ENCODE measurements around the gene MLLT1. TPM values are rescaled to one million over a fixed set of nuclear protein-coding genes. Genes with fewer than 3 reads are reported as not detected.
A peak's percentile ranks its signal among the peaks of the same experiment; 100 is the strongest.

The MLLT1 gene
- total RNA-seq, 1 experiment from 2014 or later: 58.3 TPM

DNA sequence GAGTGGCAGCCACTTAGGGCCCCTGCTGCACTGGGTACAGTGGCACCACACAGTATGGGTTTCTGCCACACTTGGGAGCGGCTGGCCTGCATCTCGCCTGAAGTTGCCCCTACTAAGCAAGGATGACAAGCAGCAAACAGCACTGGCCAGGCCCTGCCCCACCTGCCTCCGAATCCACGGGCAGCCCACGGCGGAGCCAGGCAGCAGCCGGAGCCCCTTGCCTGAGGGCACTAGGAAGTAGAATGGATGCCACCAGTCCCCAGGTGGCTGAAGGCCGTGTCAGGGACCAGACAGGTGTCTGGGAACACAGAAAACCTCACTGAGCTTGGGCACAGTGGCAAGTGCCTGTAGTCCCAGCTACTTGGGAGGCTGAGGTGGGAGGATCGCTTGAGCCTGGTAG is 19.4 kb downstream of the MLLT1 start:
- H3K36me3 ChIP-seq (ENCODE audit: control insufficient read depth, insufficient read depth, low read length): no peaks in the 10 kb centered on the region
- H3K27ac ChIP-seq (ENCODE audit: low read length): no peak overlapping the region
- DNase-seq (ENCODE audit: low read depth, low spot score) (no peak), ATAC-seq (no peak)
- intact Hi-C loops (cut with micrococcal nuclease; ENCODE audit: unreplicated experiment) (no loop called here), in situ Hi-C loops (cut with HindIII; ENCODE audit: low pct_unique_long_range_greater_than_20kb, low sequenced_read_pairs) (no loop called here)
- H3K4me1 ChIP-seq (ENCODE audit: control insufficient read depth, insufficient read depth, low read length): no peaks in the 10 kb centered on the region
- ChIA-PET CTCF (interaction anchor here (0.7 kb wide), 1 partner anchor 456 kb away, joined by 6 read pairs; no protein-coding TSS in a partner anchor), POLR2A (interaction anchor here (0.5 kb wide), 1 partner anchor 122 kb away, joined by 4 read pairs; no protein-coding TSS in a partner anchor)
- H3K9me3 ChIP-seq (ENCODE audit: control insufficient read depth, insufficient read depth, low read depth, low read length): no peaks in the 10 kb centered on the region
- H3K27me3 ChIP-seq (ENCODE audit: control insufficient read depth, insufficient read depth, low read length): no peaks in the 10 kb centered on the region
- no TSS peak for BruUV-seq (replicated peaks)
- TF ChIP-seq REST (IDR thresholded peaks at IDR 0.05; ENCODE audit: insufficient read depth in 1 of 2, low read depth in 2 of 2, low read length in 1 of 2) (no peak), CTCF (IDR thresholded peaks at IDR 0.05) (no peak), POLR2AphosphoS5 (IDR thresholded peaks at IDR 0.05; ENCODE audit: low read depth, low read length) (no peak), TCF7L2 (IDR thresholded peaks at IDR 0.05; ENCODE audit: low read depth, low read length) (no peak), SIN3A (IDR thresholded peaks at IDR 0.05; ENCODE audit: borderline replicate concordance, insufficient read depth, low read depth, low read length) (no peak)
- H3K4me3 ChIP-seq (ENCODE audit: low read depth in 2 of 2, low read length in 2 of 2): no peak overlapping the region

- in situ Hi-C loops (cut with HindIII; ENCODE audit: low pct_unique_long_range_greater_than_20kb, low sequenced_read_pairs): no loop called here
- Histone ChIP-seq H3K4me1 (ENCODE audit: control insufficient read depth, insufficient read depth, low read length) (no peaks in the 10 kb centered on the region), H3K27ac (ENCODE audit: low read length) (no peak overlapping the region), H3K4me3 (ENCODE audit: low read depth in 2 of 2, low read length in 2 of 2) (no peak overlapping the region), H3K9me3 (ENCODE audit: control insufficient read depth, insufficient read depth, low read depth, low read length) (no peaks in the 10 kb centered on the region), H3K36me3 (ENCODE audit: control insufficient read depth, insufficient read depth, low read length) (no peaks in the 10 kb centered on the region), H3K27me3 (ENCODE audit: control insufficient read depth, insufficient read depth, low read length) (no peaks in the 10 kb centered on the region)
- no peak for DNase-seq (ENCODE audit: low read depth, low spot score)
- intact Hi-C loops (cut with micrococcal nuclease; ENCODE audit: unreplicated experiment): no loop called here
- POLR2A ChIA-PET: no interaction called here
- CTCF ChIA-PET: interaction anchor here (0.7 kb wide), 1 partner anchor 455 kb away, joined by 6 read pairs; no protein-coding TSS in a partner anchor
- BruUV-seq (replicated peaks): TSS peak; percentile 48
- TF ChIP-seq REST (IDR thresholded peaks at IDR 0.05; ENCODE audit: insufficient read depth in 1 of 2, low read depth in 2 of 2, low read length in 1 of 2): no peak
- no peak for TF ChIP-seq POLR2AphosphoS5 (IDR thresholded peaks at IDR 0.05; ENCODE audit: low read depth, low read length)
- no peak for TF ChIP-seq TCF7L2 (IDR thresholded peaks at IDR 0.05; ENCODE audit: low read depth, low read length)
- TF ChIP-seq SIN3A (IDR thresholded peaks at IDR 0.05; ENCODE audit: borderline replicate concordance, insufficient read depth, low read depth, low read length): no peak
- no peak for TF ChIP-seq CTCF (IDR thresholded peaks at IDR 0.05)
- ATAC-seq: no peak
Observed at GRCh38 chr19:6259312-6259861, 20.4 kb downstream of the MLLT1 start.

Data from Panc1 (cell line).